AG09319 (cell line): Measurements from ENCODE around the gene ELOB.

ENCODE experiments used
- DNase-seq: peaks from one replicate; pipeline ENCODE4 v3.0.0-alpha.2; 2010; ENCODE audit warnings: low read depth; ENCODE audit errors: extremely low read depth
- TF ChIP-seq, protein P1 (sequence below): IDR thresholded peaks from 2 replicates; pipeline ENCODE4 v1.5.1; 2011; ENCODE audit warnings: low read depth, mild to moderate bottlenecking, inconsistent platforms, low read length, moderate library complexity

ELOB gene

GRCh38 chr16:2752850-2753732 lies 24.0 kb downstream of the ELOB start:
- DNase-seq, result peak; percentile 56
- TF ChIP-seq, protein P1, sequence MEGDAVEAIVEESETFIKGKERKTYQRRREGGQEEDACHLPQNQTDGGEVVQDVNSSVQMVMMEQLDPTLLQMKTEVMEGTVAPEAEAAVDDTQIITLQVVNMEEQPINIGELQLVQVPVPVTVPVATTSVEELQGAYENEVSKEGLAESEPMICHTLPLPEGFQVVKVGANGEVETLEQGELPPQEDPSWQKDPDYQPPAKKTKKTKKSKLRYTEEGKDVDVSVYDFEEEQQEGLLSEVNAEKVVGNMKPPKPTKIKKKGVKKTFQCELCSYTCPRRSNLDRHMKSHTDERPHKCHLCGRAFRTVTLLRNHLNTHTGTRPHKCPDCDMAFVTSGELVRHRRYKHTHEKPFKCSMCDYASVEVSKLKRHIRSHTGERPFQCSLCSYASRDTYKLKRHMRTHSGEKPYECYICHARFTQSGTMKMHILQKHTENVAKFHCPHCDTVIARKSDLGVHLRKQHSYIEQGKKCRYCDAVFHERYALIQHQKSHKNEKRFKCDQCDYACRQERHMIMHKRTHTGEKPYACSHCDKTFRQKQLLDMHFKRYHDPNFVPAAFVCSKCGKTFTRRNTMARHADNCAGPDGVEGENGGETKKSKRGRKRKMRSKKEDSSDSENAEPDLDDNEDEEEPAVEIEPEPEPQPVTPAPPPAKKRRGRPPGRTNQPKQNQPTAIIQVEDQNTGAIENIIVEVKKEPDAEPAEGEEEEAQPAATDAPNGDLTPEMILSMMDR, result no peak

DNA sequence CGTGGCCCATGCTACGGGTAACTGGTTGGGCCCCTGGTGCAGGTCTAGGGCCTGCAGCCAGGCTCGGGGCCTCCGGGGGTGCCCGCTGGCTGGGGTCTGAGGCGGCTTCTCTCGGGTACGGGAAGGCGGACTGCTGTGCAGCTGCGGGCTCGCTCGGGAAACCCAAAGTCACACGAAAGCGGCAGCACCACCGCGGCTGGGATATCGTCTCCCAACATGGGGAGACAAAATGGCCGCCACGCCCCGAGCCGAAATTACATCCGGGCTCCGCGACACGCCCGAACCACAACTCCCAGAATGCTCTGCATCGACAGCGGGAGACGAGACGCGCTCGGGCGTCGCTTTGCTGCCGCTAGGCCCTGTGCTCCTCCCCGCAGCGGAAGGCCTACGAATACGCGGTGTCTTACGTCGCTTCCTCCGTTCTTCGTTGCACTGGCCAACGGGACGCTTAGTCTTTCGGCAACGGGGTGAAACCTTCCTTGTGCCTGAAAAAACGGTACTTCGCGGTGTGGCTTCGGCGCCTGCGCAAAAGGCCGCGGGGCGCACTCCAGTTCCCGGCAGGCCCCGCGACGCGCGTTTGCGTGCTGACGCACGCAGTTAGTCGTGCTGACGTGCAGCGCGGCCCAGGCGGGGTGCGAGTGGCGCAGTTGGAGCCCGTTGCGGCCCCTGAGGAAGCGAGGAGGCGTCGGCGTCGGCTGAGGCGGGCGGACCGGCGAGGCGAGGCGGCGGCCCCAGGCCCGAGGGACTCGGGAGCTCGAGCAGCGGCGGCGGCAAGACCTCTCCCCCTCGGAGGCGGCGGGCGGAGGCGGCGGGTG lies 24.8 kb downstream of the ELOB start, which contains the start of gene SRRM2:
TSS of gene SRRM2 (plus strand) at position 604 of the 815 bp plus-strand sequence. CDS start 3,727 bp downstream, outside the sequence.
- TF ChIP-seq, protein P1, result no peak
- DNase-seq, result peak; percentile 92

- no peak for DNase-seq
These were observed 25.5 kb downstream of the ELOB start for GRCh38 chr16:2751577-2752034.

DNA sequence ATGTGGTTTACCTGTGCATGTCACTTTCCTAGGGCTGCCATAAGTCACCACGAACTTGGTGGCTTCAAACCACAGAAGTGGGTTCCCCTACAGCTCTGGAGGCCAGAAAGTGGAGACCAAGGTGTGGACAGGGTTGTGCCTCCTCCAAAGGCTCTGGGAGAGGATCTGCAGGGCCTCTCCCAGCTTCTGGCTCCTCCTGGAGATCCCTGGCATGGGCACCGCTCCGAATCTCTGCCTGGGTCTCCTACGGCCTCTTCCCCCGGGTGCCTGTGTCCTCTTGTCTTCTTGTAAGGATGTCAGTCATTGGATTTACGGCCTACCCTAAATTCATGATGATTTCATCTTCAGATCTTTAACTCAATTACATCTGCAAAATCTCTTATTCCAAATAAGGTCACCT lies 27.1 kb downstream of the ELOB start:
- TF ChIP-seq, protein P1, result no peak
- no peak for DNase-seq

More at GRCh38 chr16:2751577-2752034, 25.5 kb downstream of the ELOB start:
- TF ChIP-seq, protein P1, result no peak

DNA sequence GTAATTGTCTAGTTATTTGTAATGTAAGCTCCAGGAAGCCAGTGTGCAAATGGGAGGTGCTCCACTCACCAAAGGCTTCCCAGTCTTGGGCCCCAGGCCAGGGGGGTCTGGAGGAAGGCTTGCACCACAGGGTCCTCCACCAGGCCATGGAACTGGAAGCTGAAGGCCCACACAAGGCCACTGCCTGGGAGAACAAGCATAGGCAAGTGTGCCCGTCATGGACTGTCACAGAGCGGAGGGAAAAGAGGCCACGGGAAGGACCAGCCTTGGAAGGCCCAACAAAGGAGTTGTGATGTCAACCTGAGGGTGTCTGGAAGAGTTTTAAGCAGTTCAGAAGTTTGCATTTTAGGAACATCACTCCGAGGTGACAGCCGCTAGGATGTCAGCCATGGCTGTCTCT lies 27.6 kb downstream of the ELOB start:
- DNase-seq, result no peak
- TF ChIP-seq, protein P1, result no peak

- TF ChIP-seq, protein P1, result no peak
- no peak for DNase-seq
These were observed 28.2 kb downstream of the ELOB start for GRCh38 chr16:2748757-2749455.
